Liver (tissue), 9 donors: ENCODE data around the gene CD164L2. TPM values are rescaled to one million over a fixed set of nuclear protein-coding genes. Genes with fewer than 3 reads are reported as not detected.

ENCODE experiments used
- DNase-seq: peaks from one replicate; pipeline ENCODE4 v3.0.0-alpha.2; 2017; ENCODE audit warnings: low spot score
- H3K27ac ChIP-seq, 2 donors: one replicate each; pipeline ENCODE4 v1.7.0; 2013; ENCODE audit warnings: inconsistent platforms in 2 of 2, low read length in 2 of 2, control low read depth in 1 of 2, low read depth in 1 of 2, mild to moderate bottlenecking in 1 of 2
- H3K27me3 ChIP-seq, 4 donors: one replicate each; pipeline versions ENCODE4 v1.6.1 to v1.7.0; 2013; ENCODE audit warnings: low read length in 3 of 4, inconsistent platforms in 1 of 4, mild to moderate bottlenecking in 1 of 4, moderate library complexity in 1 of 4; ENCODE audit not compliant: control insufficient read depth in 4 of 4, insufficient read depth in 4 of 4
- H3K36me3 ChIP-seq, 4 donors: one replicate each; pipeline versions ENCODE4 v1.6.1 to v1.7.0; 2013; ENCODE audit warnings: low read length in 3 of 4, mild to moderate bottlenecking in 3 of 4, low read depth in 1 of 4, moderate library complexity in 1 of 4; ENCODE audit not compliant: control insufficient read depth in 4 of 4, insufficient read depth in 3 of 4
- H3K4me1 ChIP-seq, 4 donors: one replicate each; pipeline versions ENCODE4 v1.6.1 to v1.7.0; 2013; ENCODE audit warnings: low read length in 3 of 4, mild to moderate bottlenecking in 3 of 4, moderate library complexity in 1 of 4; ENCODE audit not compliant: control insufficient read depth in 4 of 4, insufficient read depth in 4 of 4
- H3K4me3 ChIP-seq, 3 donors: one replicate each; pipeline versions ENCODE4 v1.6.1 to v1.7.0; 2013; ENCODE audit warnings: low read length in 3 of 3, control low read depth in 1 of 3, low read depth in 1 of 3, mild to moderate bottlenecking in 1 of 3
- H3K9ac ChIP-seq, 2 donors: one replicate each; pipeline ENCODE4 v1.7.0; 2013; ENCODE audit warnings: low read length in 2 of 2, mild to moderate bottlenecking in 2 of 2, moderate library complexity in 2 of 2, control low read depth in 1 of 2, low read depth in 1 of 2
- H3K9me3 ChIP-seq, 4 donors: one replicate each; pipeline versions ENCODE4 v1.6.1 to v1.7.0; 2013; ENCODE audit warnings: low read length in 3 of 4; ENCODE audit not compliant: control insufficient read depth in 4 of 4
- ATF3 ChIP-seq: IDR thresholded peaks from 2 replicates; pipeline ENCODE4 v1.6.1; 2016; ENCODE audit warnings: antibody characterized with exemption
- CTCF ChIP-seq: fragments of 150-350 bp; IDR thresholded peaks from 2 replicates; pipeline ENCODE4 v1.5.1; 2017; ENCODE audit warnings: improper control_type of control experiment, low read depth, low read length; ENCODE audit not compliant: missing input control
- FOXA2 ChIP-seq: IDR thresholded peaks from 2 replicates; pipeline ENCODE4 v1.6.1; 2016; ENCODE audit warnings: antibody characterized with exemption
- GABPA ChIP-seq, 2 donors: IDR thresholded peaks in 1 of 2; conservative IDR thresholded peaks in 1 of 2; 2 replicates each; pipeline ENCODE4 v1.6.1; 2016; ENCODE audit warnings: antibody characterized with exemption in 2 of 2, mild to moderate bottlenecking in 1 of 2, moderate library complexity in 1 of 2
- HNF4A ChIP-seq, 2 donors: conservative IDR thresholded peaks; 2 replicates each; pipeline ENCODE4 v1.6.1; 2016; ENCODE audit warnings: antibody characterized with exemption in 2 of 2, mild to moderate bottlenecking in 2 of 2
- HNF4G ChIP-seq: IDR thresholded peaks from 2 replicates; pipeline ENCODE4 v1.6.1; 2016; ENCODE audit warnings: antibody characterized with exemption
- MAX ChIP-seq: IDR thresholded peaks from 2 replicates; pipeline ENCODE4 v1.6.1; 2016; ENCODE audit warnings: antibody characterized with exemption
- NR2F2 ChIP-seq: IDR thresholded peaks from 2 replicates; pipeline ENCODE4 v1.6.1; 2016; ENCODE audit warnings: antibody characterized with exemption
- RAD21 ChIP-seq, 2 donors: IDR thresholded peaks; 2 replicates each; pipeline ENCODE4 v1.6.1; 2016; ENCODE audit warnings: antibody characterized with exemption in 2 of 2, mild to moderate bottlenecking in 2 of 2
- REST ChIP-seq: IDR thresholded peaks from 2 replicates; pipeline ENCODE4 v1.6.1; 2016; ENCODE audit warnings: antibody characterized with exemption, mild to moderate bottlenecking
- RXRA ChIP-seq, 2 donors: IDR thresholded peaks; 2 replicates each; pipeline ENCODE4 v1.6.1; 2017 to 2018; ENCODE audit warnings: antibody characterized with exemption in 2 of 2, mild to moderate bottlenecking in 1 of 2
- SP1 ChIP-seq: IDR thresholded peaks from 2 replicates; pipeline ENCODE4 v1.6.1; 2018; ENCODE audit warnings: antibody characterized with exemption, mild to moderate bottlenecking
- TAF1 ChIP-seq: conservative IDR thresholded peaks from 2 replicates; pipeline ENCODE4 v1.6.1; 2016; ENCODE audit warnings: antibody characterized with exemption, mild to moderate bottlenecking
- YY1 ChIP-seq: IDR thresholded peaks from 2 replicates; pipeline ENCODE4 v1.6.1; 2016; ENCODE audit warnings: antibody characterized with exemption, mild to moderate bottlenecking
- ZBTB33 ChIP-seq: IDR thresholded peaks from 2 replicates; pipeline ENCODE4 v1.6.1; 2016; ENCODE audit warnings: antibody characterized with exemption
- WGBS: extraction: QIAGEN DNeasy Blood & Tissue Kit; methylation state at CpG from one replicate; pipeline ENCODE4 v1.1.7; 2013; 5-methylcytosine and 5-hydroxymethylcytosine counted together
- polyA plus RNA-seq, 2 donors: library from polyadenylated mRNA; stranded (reverse) in 1 of 2; unstranded in 1 of 2; fragments of 200-250 nt in 1 of 2; fragments of >200 nt in 1 of 2; fragmentation: Nextera tagmentation in 1 of 2; extraction: Ambion mirVana in 1 of 2; gene quantifications; one replicate each; pipeline versions ENCODE4 v1.2.1 to v1.2.3, GENCODE V29; 2013 to 2015
- total RNA-seq, 2 donors: library from RNA; depleted of rRNA; stranded (reverse); fragments of >200 nt; gene quantifications; one replicate each; pipeline ENCODE4 v1.2.3, GENCODE V29; 2014
- donor health status: healthy.
- donor health status: healthy.
- donor health status: healthy.
- donor health status: healthy.
- donor health status: healthy.

Gene CD164L2
- total and polyA plus RNA-seq, 4 donors = not detected

- TF ChIP-seq MAX = no peak
Measured at GRCh38 chr1:27394925-27395324, 11.8 kb upstream of the CD164L2 start (continued).

- TF ChIP-seq HNF4A (conservative IDR thresholded peaks at IDR 0.05) = no peak
- TF ChIP-seq NR2F2 = no peak
- no peak for TF ChIP-seq ZBTB33
- TF ChIP-seq RAD21 (IDR thresholded peaks at IDR 0.05) = no peak
- no peak for TF ChIP-seq CTCF
- TF ChIP-seq REST = no peak
- no peak for TF ChIP-seq FOXA2
- no peak for TF ChIP-seq GABPA (IDR thresholded peaks at IDR 0.05 in 1 of 2, conservative IDR thresholded peaks at IDR 0.05 in 1 of 2)
- TF ChIP-seq ATF3 = no peak
- TF ChIP-seq HNF4G = no peak
- no peak for TF ChIP-seq MAX
- TF ChIP-seq YY1 = no peak
- no peak for TF ChIP-seq SP1
- no peak for TF ChIP-seq RXRA (IDR thresholded peaks at IDR 0.05)
- TF ChIP-seq TAF1 = no peak
Measured at GRCh38 chr1:27394282-27394658, 11.1 kb upstream of the CD164L2 start.

More at GRCh38 chr1:27394282-27394658, 11.1 kb upstream of the CD164L2 start:
- Histone ChIP-seq H3K27me3 (no peaks in the 10 kb centered on the region), H3K36me3 (no peaks in the 10 kb centered on the region), H3K9ac (no peak overlapping the region), H3K27ac (no peak overlapping the region), H3K4me1 (peaks cover 5 to 12% (median 8%) of the 10 kb centered on the region in 4 donors), H3K9me3 (no peaks in the 10 kb centered on the region), H3K4me3 (no peak overlapping the region)
- 96% methylated on average over 9 of the region's 9 CpGs for WGBS
- DNase-seq = no peak
